Measurements from ENCODE around the gene NDUFS1. TPM values are rescaled to one million over a fixed set of nuclear protein-coding genes. Genes with fewer than 3 reads are reported as not detected.

Gene NDUFS1
- total and polyA plus RNA-seq, 10 of the 15 experiments (the other 5 are each of a cell fraction or from before 2014, with no cell fraction given) = 62.6 to 108 (median 90.4) TPM

- TF ChIP-seq ZBTB4 (CRISPR knock-in tag; IDR thresholded peaks at IDR 0.05) = no peak
- no peak for TF ChIP-seq SIX5 (IDR thresholded peaks at IDR 0.05; ENCODE audit: low read depth, low read length, severe bottlenecking)
- no peak for TF ChIP-seq RBBP5 (conservative IDR thresholded peaks at IDR 0.05)
- TF ChIP-seq RFX5 (IDR thresholded peaks at IDR 0.05; ENCODE audit: low read depth, low read length) = peak; percentile 29; the same call in 1 of the 2 replicates
- TF ChIP-seq NBN (IDR thresholded peaks at IDR 0.05) = peak; percentile 92
- no peak for TF ChIP-seq BMI1 (IDR thresholded peaks at IDR 0.05; ENCODE audit: borderline replicate concordance)
- no peak for TF ChIP-seq BCLAF1 (IDR thresholded peaks at IDR 0.05)
- no peak for TF ChIP-seq E2F8 (IDR thresholded peaks at IDR 0.05; ENCODE audit: low read depth, partially characterized antibody)
- TF ChIP-seq ZNF274 (IDR thresholded peaks at IDR 0.05; ENCODE audit: insufficient read depth, insufficient read length) = no peak
- peak in 1 of 2 experiments; percentile 20; a peak in 1 of 4 replicates for TF ChIP-seq ETV6 (conservative IDR thresholded peaks at IDR 0.05 in 1 of 2, IDR thresholded peaks at IDR 0.05 in 1 of 2; ENCODE audit: borderline replicate concordance in 1 of 2, low read depth in 1 of 2)
- TF ChIP-seq NFYA (IDR thresholded peaks at IDR 0.05; ENCODE audit: borderline replicate concordance, low read depth, low read length) = no peak
- peak; percentile 76; the same call in 1 of the 2 replicates for TF ChIP-seq SMAD5 (IDR thresholded peaks at IDR 0.05; ENCODE audit: low read depth)
- TF ChIP-seq CREM (IDR thresholded peaks at IDR 0.05; ENCODE audit: low read depth) = 0 out of 2 replicates have a peak, but pooled peaks have one; percentile 36
- TF ChIP-seq SMAD1 (IDR thresholded peaks at IDR 0.05; ENCODE audit: low read depth, partially characterized antibody) = peak; percentile 39
- peak; percentile 76 for TF ChIP-seq RELB (IDR thresholded peaks at IDR 0.05; ENCODE audit: low read depth)
- TF ChIP-seq RAD51 (IDR thresholded peaks at IDR 0.05) = no peak; the same call in 1 of the 2 replicates
- peak; percentile 40 for TF ChIP-seq RAD21 (IDR thresholded peaks at IDR 0.05; ENCODE audit: insufficient read depth, low read depth, low read length)
- TF ChIP-seq HDAC2 (IDR thresholded peaks at IDR 0.05) = no peak
- peak; percentile 78; the same call in 1 of the 2 replicates for TF ChIP-seq POLR2AphosphoS5 (IDR thresholded peaks at IDR 0.05; ENCODE audit: low read length)
- TF ChIP-seq TBL1XR1 (IDR thresholded peaks at IDR 0.05; ENCODE audit: low read depth, low read length) = peak; percentile 38; the same call in 1 of the 2 replicates
Measured at GRCh38 chr2:206085742-206086445, 73.3 kb downstream of the NDUFS1 start, which contains the start of gene INO80D (continued).

Measured in GM12878 (cell line).